ENCODE results near the gene COPZ2.
"Not testable (repeated sequence)": the region's sequence is repeated elsewhere in the genome, so short reads cannot be mapped to it uniquely, and the experiment has no call there.

The COPZ2 gene

GRCh38 chr17:48056246-48056745 is 18.7 kb upstream of the COPZ2 start:
- DNase-seq (ENCODE audit: low read depth in 2 of 2) = no peak

DNA sequence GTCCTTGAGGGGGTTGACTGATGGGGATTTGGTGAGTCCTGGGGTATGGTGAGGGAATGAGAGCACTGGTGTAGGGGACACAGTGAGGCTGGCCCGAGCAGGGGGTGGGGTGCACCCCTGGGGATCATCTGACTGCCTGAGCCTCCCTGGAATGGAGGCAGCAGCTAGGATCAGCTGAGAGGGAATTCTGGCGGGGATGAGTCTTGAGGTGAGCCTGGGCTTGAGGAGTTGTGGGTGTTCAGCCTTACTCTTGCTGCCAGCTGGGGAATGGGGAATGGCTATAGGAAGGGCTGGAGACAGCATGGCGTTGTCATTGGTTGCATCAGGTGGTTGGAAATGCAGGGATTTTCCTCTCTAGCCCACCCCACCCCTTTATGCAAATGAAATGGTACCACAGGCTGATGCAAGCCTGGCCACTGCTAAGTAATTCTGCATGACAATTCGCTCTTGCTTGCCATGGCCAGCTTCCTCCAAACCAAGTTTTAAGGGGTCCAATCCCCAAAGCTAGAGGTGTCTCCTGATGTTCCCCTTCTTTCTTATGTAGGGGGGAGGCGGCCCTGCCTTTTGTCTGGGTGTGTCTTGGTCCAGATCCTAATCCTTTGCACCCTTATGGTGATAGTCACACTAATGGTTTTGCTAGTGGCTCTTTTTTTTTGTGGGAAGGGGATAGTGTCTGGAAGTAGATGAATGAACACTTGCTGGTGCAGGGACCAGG is 18.1 kb upstream of the COPZ2 start:
- no peak for DNase-seq (ENCODE audit: low read depth in 2 of 2)

DNA sequence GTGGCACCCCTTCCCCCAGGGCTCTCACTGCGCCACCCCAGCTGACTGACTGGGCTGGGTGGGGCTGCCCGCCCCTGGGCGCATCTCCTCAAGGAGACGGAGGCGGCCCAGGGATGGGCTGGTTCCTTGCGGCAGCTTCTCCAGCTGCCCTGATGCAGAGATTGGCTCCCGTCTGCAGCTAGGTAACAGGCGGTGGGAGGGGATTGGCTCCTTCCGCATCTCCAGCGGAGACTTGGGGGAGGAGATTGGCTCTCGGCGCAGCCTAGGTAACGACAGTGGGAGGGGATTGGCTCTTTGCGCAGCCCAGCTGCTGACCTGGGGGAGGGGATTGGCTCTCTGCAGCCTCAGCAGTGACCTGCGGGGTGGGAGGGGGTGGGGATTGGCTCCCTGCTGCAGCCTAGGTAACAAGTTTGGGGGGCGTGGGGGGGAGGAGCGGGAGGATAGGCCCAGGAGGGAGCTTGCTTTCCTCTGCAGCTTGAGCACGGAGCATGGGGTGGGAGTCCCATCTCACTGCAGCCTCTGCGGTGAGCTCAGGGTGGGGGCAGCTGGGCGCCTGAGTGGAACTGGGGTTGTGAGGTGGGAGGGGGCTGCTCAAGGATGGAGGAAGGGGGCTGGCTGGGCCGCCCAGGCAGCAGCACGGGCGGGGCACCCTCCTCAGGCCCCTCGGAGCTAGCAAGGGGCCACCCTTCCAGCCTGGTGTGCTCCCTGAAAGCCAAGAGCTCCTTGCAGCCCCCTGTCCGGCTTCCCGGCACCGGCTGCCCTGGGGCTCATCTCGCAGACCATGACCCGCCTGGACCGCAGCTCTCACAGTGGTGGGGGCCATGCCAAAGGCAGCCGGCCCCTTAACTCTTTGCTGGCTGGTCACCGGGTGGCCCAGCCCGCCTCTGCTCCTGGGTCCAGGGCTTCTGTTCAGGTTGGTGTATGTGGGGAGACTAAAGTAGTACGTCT is 16.9 kb upstream of the COPZ2 start:
- DNase-seq (ENCODE audit: low read depth in 2 of 2) = no peak

DNA sequence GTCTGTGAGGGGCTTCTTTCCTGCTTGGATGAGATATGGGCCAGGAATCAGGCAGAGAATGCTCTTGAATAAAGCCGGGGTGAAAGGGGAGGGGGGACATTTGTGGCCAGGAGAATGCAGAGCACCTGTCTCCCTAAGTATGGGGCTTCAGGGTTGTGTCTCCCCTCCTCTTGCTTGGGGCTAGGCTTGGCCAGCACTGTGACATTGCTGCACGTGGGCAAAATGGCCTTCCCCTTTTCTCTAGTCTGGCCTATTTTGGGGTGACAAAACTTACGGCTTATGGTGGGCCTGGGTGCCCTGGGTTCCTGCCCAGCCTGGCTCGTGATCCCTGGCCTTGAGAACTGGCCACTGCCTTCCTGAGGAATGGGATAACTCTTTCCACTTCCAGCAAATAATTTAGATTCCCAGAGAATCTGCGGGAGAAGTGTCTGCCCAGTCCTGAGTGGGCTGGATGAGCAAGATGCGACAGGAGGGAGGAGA is 16.2 kb upstream of the COPZ2 start:
- no peak for DNase-seq (ENCODE audit: low read depth in 2 of 2)

- no peak for DNase-seq (ENCODE audit: low read depth in 2 of 2)
Measured at GRCh38 chr17:48052956-48053757, 15.6 kb upstream of the COPZ2 start.

- no peak for DNase-seq (ENCODE audit: low read depth in 2 of 2)
Measured at GRCh38 chr17:48051706-48052486, 14.3 kb upstream of the COPZ2 start.

GRCh38 chr17:48051283-48051682 is 13.7 kb upstream of the COPZ2 start:
- DNase-seq (ENCODE audit: low read depth in 2 of 2) = no peak

- no peak for DNase-seq (ENCODE audit: low read depth in 2 of 2)
Measured at GRCh38 chr17:48048384-48049126, 11.0 kb upstream of the COPZ2 start.

GRCh38 chr17:48047741-48048383 is 10.3 kb upstream of the COPZ2 start, which contains the start of gene NFE2L1:
TSS of gene NFE2L1 (plus strand) at chr17:48048359. CDS start at chr17:48051119, 2,760 bp downstream.
- DNase-seq (ENCODE audit: low read depth in 2 of 2) = peak; percentile 94 to 98

GRCh38 chr17:48047113-48047740 is 9.6 kb upstream of the COPZ2 start:
- no peak for DNase-seq (ENCODE audit: low read depth in 2 of 2)

- DNase-seq (ENCODE audit: low read depth in 2 of 2) = no peak
Measured at GRCh38 chr17:48046296-48046695, 8.7 kb upstream of the COPZ2 start.

GRCh38 chr17:48045316-48046001 is 7.9 kb upstream of the COPZ2 start:
- no peak for DNase-seq (ENCODE audit: low read depth in 2 of 2)

DNA sequence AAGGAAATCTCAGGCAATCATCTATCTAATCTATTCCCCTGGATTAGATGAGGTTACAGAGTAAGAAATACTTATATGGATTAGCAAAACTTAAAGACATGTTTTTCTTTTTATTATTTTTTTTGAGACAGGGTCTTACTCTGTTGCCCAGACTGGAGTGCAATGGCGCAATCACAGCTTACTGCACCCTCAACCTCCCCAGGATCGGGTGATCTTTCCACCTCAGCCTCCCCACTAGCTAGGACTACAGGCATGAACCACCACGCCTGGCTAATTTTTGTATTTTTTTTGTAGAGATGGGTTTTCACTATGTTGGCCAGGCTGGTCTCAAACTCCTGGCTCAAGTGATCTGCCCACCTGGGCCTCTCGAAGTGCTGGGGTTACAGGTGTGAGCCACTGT is 7.3 kb upstream of the COPZ2 start:
- no peak for DNase-seq (ENCODE audit: low read depth in 2 of 2)

DNA sequence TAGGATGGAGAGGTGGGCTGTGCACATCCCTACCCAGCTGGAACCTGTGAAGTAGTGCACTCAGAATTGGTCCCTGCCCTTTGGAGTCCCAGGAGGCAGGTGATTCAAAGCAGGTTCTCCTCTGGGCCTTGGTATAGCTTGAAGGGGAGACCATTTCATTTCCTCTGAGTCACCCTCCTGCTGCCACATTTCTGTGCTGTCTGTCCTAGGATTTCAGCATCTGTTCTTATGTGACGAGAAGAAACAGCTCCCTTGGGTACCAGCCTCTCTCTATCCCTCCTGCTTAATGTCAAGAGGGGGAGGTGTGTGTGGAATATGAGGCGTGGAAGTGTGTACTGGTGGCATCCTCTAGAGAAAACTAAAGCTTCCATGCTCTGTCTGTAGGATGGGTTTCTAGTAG is 5.6 kb upstream of the COPZ2 start:
- no peak for DNase-seq (ENCODE audit: low read depth in 2 of 2)

- no peak for DNase-seq (ENCODE audit: low read depth in 2 of 2)
Measured at GRCh38 chr17:48038687-48039086, 1.1 kb upstream of the COPZ2 start.

- no peak for DNase-seq (ENCODE audit: low read depth in 2 of 2)
Measured at GRCh38 chr17:48037838-48038323, 284 bp upstream of the COPZ2 start.

DNA sequence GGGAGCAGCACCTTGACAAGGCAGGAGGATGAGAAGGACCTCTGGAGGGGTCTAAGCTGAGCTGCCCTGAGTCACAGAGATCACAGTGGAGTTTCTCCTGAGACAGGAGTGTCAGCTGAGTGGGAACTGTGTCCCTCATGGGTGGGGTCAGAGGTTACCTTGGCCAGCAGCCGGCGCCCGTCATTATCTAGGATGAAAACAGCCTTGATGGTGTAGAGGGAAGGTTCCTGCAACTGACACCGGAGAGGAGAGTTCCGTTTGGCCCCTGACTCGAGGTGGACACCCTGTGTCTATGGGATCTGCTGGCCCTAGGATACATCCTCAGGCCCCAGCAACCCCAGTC is 933 bp downstream of the COPZ2 start:
- DNase-seq (ENCODE audit: low read depth in 2 of 2) = no peak

GRCh38 chr17:48034734-48035133 is 2.9 kb downstream of the COPZ2 start:
- not testable (repeated sequence) for DNase-seq (ENCODE audit: low read depth in 2 of 2)

GRCh38 chr17:48031966-48032365 is 5.6 kb downstream of the COPZ2 start:
- DNase-seq (ENCODE audit: low read depth in 2 of 2) = no peak
